Liver (tissue), 9 donors: ENCODE measurements around the gene PRRT2. TPM values are rescaled to one million over a fixed set of nuclear protein-coding genes. Genes with fewer than 3 reads are reported as not detected.

Source experiments
- DNase-seq: peaks from one replicate; pipeline ENCODE4 v3.0.0-alpha.2; 2017; ENCODE audit warnings: low spot score
- H3K27ac ChIP-seq, 2 donors: one replicate each; pipeline ENCODE4 v1.7.0; 2013; ENCODE audit warnings: inconsistent platforms in 2 of 2, low read length in 2 of 2, control low read depth in 1 of 2, low read depth in 1 of 2, mild to moderate bottlenecking in 1 of 2
- H3K27me3 ChIP-seq, 4 donors: one replicate each; pipeline versions ENCODE4 v1.6.1 to v1.7.0; 2013; ENCODE audit warnings: low read length in 3 of 4, inconsistent platforms in 1 of 4, mild to moderate bottlenecking in 1 of 4, moderate library complexity in 1 of 4; ENCODE audit not compliant: control insufficient read depth in 4 of 4, insufficient read depth in 4 of 4
- H3K36me3 ChIP-seq, 4 donors: one replicate each; pipeline versions ENCODE4 v1.6.1 to v1.7.0; 2013; ENCODE audit warnings: low read length in 3 of 4, mild to moderate bottlenecking in 3 of 4, low read depth in 1 of 4, moderate library complexity in 1 of 4; ENCODE audit not compliant: control insufficient read depth in 4 of 4, insufficient read depth in 3 of 4
- H3K4me1 ChIP-seq, 4 donors: one replicate each; pipeline versions ENCODE4 v1.6.1 to v1.7.0; 2013; ENCODE audit warnings: low read length in 3 of 4, mild to moderate bottlenecking in 3 of 4, moderate library complexity in 1 of 4; ENCODE audit not compliant: control insufficient read depth in 4 of 4, insufficient read depth in 4 of 4
- H3K4me3 ChIP-seq, 3 donors: one replicate each; pipeline versions ENCODE4 v1.6.1 to v1.7.0; 2013; ENCODE audit warnings: low read length in 3 of 3, control low read depth in 1 of 3, low read depth in 1 of 3, mild to moderate bottlenecking in 1 of 3
- H3K9ac ChIP-seq, 2 donors: one replicate each; pipeline ENCODE4 v1.7.0; 2013; ENCODE audit warnings: low read length in 2 of 2, mild to moderate bottlenecking in 2 of 2, moderate library complexity in 2 of 2, control low read depth in 1 of 2, low read depth in 1 of 2
- H3K9me3 ChIP-seq, 4 donors: one replicate each; pipeline versions ENCODE4 v1.6.1 to v1.7.0; 2013; ENCODE audit warnings: low read length in 3 of 4; ENCODE audit not compliant: control insufficient read depth in 4 of 4
- EGR1 ChIP-seq, 2 donors: IDR thresholded peaks; 2 replicates each; pipeline ENCODE4 v1.6.1; 2016 to 2018; ENCODE audit warnings: antibody characterized with exemption in 2 of 2, low read depth in 2 of 2
- FOXA1 ChIP-seq: IDR thresholded peaks from 2 replicates; pipeline ENCODE4 v1.6.1; 2016; ENCODE audit warnings: antibody characterized with exemption
- FOXA2 ChIP-seq: IDR thresholded peaks from 2 replicates; pipeline ENCODE4 v1.6.1; 2016; ENCODE audit warnings: antibody characterized with exemption
- GABPA ChIP-seq, 2 donors: IDR thresholded peaks in 1 of 2; conservative IDR thresholded peaks in 1 of 2; 2 replicates each; pipeline ENCODE4 v1.6.1; 2016; ENCODE audit warnings: antibody characterized with exemption in 2 of 2, mild to moderate bottlenecking in 1 of 2, moderate library complexity in 1 of 2
- HNF4A ChIP-seq, 2 donors: conservative IDR thresholded peaks; 2 replicates each; pipeline ENCODE4 v1.6.1; 2016; ENCODE audit warnings: antibody characterized with exemption in 2 of 2, mild to moderate bottlenecking in 2 of 2
- HNF4G ChIP-seq: IDR thresholded peaks from 2 replicates; pipeline ENCODE4 v1.6.1; 2016; ENCODE audit warnings: antibody characterized with exemption
- NR2F2 ChIP-seq: IDR thresholded peaks from 2 replicates; pipeline ENCODE4 v1.6.1; 2016; ENCODE audit warnings: antibody characterized with exemption
- RAD21 ChIP-seq, 2 donors: IDR thresholded peaks; 2 replicates each; pipeline ENCODE4 v1.6.1; 2016; ENCODE audit warnings: antibody characterized with exemption in 2 of 2, mild to moderate bottlenecking in 2 of 2
- RXRA ChIP-seq, 2 donors: IDR thresholded peaks; 2 replicates each; pipeline ENCODE4 v1.6.1; 2017 to 2018; ENCODE audit warnings: antibody characterized with exemption in 2 of 2, mild to moderate bottlenecking in 1 of 2
- SP1 ChIP-seq: IDR thresholded peaks from 2 replicates; pipeline ENCODE4 v1.6.1; 2018; ENCODE audit warnings: antibody characterized with exemption, mild to moderate bottlenecking
- TAF1 ChIP-seq: conservative IDR thresholded peaks from 2 replicates; pipeline ENCODE4 v1.6.1; 2016; ENCODE audit warnings: antibody characterized with exemption, mild to moderate bottlenecking
- YY1 ChIP-seq: IDR thresholded peaks from 2 replicates; pipeline ENCODE4 v1.6.1; 2016; ENCODE audit warnings: antibody characterized with exemption, mild to moderate bottlenecking
- WGBS: extraction: QIAGEN DNeasy Blood & Tissue Kit; methylation state at CpG from one replicate; pipeline ENCODE4 v1.1.7; 2013; 5-methylcytosine and 5-hydroxymethylcytosine counted together
- polyA plus RNA-seq, 2 donors: library from polyadenylated mRNA; stranded (reverse) in 1 of 2; unstranded in 1 of 2; fragments of 200-250 nt in 1 of 2; fragments of >200 nt in 1 of 2; fragmentation: Nextera tagmentation in 1 of 2; extraction: Ambion mirVana in 1 of 2; gene quantifications; one replicate each; pipeline versions ENCODE4 v1.2.1 to v1.2.3, GENCODE V29; 2013 to 2015
- total RNA-seq, 2 donors: library from RNA; depleted of rRNA; stranded (reverse); fragments of >200 nt; gene quantifications; one replicate each; pipeline ENCODE4 v1.2.3, GENCODE V29; 2014
- TF ChIP-seq, protein P1 (sequence below): IDR thresholded peaks from 2 replicates; pipeline ENCODE4 v1.6.1; 2016; ENCODE audit warnings: antibody characterized with exemption, mild to moderate bottlenecking
- TF ChIP-seq, protein P2 (sequence below): IDR thresholded peaks from 2 replicates; pipeline ENCODE4 v1.6.1; 2016; ENCODE audit warnings: antibody characterized with exemption
- TF ChIP-seq, protein P3 (sequence below): IDR thresholded peaks from 2 replicates; pipeline ENCODE4 v1.6.1; 2016; ENCODE audit warnings: antibody characterized with exemption
- TF ChIP-seq, protein P4 (sequence below): IDR thresholded peaks from 2 replicates; pipeline ENCODE4 v1.6.1; 2016; ENCODE audit warnings: antibody characterized with exemption
- TF ChIP-seq, protein P5 (sequence below): fragments of 150-350 bp; IDR thresholded peaks from 2 replicates; pipeline ENCODE4 v1.5.1; 2017; ENCODE audit warnings: improper control_type of control experiment, low read depth, low read length; ENCODE audit not compliant: missing input control
- donor health status: healthy.
- donor health status: healthy.
- donor health status: healthy.
- donor health status: healthy.
- donor health status: healthy.

Gene PRRT2
- total and polyA plus RNA-seq, 4 donors, result 0.09 to 0.59 (median 0.22) TPM

DNA sequence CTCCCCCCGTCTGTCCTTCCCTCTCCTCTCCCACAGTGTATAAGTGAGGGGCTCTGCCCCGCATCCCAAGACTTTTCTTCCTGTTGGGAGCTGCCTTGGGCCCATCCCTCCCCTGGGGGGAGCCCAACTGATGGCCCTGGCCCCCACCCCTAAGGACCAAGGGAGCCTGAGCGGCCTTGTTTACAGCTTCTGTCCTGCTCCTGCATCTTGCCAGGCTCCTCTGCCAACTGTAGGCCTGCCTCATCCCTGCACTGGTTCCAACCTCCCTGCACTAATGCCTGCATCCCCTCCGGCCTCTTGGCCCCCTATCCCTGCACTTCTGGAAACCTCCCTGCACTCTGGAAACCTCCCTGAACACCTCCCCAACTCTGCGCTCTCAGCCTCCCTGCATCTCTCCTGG lies 2.6 kb downstream of the PRRT2 start:
- no peak overlapping the region for H3K9ac ChIP-seq
- no peak for DNase-seq
- WGBS, result 86% methylated on average over 5 of the region's 5 CpGs
- TF ChIP-seq RXRA (IDR thresholded peaks at IDR 0.05) (no peak), GABPA (IDR thresholded peaks at IDR 0.05 in 1 of 2, conservative IDR thresholded peaks at IDR 0.05 in 1 of 2) (no peak), FOXA2 (no peak), FOXA1 (no peak), EGR1 (IDR thresholded peaks at IDR 0.05; ENCODE audit: low read depth in 2 of 2) (no peak), SP1 (no peak), YY1 (no peak)
- TF ChIP-seq, protein P1, sequence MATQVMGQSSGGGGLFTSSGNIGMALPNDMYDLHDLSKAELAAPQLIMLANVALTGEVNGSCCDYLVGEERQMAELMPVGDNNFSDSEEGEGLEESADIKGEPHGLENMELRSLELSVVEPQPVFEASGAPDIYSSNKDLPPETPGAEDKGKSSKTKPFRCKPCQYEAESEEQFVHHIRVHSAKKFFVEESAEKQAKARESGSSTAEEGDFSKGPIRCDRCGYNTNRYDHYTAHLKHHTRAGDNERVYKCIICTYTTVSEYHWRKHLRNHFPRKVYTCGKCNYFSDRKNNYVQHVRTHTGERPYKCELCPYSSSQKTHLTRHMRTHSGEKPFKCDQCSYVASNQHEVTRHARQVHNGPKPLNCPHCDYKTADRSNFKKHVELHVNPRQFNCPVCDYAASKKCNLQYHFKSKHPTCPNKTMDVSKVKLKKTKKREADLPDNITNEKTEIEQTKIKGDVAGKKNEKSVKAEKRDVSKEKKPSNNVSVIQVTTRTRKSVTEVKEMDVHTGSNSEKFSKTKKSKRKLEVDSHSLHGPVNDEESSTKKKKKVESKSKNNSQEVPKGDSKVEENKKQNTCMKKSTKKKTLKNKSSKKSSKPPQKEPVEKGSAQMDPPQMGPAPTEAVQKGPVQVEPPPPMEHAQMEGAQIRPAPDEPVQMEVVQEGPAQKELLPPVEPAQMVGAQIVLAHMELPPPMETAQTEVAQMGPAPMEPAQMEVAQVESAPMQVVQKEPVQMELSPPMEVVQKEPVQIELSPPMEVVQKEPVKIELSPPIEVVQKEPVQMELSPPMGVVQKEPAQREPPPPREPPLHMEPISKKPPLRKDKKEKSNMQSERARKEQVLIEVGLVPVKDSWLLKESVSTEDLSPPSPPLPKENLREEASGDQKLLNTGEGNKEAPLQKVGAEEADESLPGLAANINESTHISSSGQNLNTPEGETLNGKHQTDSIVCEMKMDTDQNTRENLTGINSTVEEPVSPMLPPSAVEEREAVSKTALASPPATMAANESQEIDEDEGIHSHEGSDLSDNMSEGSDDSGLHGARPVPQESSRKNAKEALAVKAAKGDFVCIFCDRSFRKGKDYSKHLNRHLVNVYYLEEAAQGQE, result no peak
- TF ChIP-seq, protein P2, sequence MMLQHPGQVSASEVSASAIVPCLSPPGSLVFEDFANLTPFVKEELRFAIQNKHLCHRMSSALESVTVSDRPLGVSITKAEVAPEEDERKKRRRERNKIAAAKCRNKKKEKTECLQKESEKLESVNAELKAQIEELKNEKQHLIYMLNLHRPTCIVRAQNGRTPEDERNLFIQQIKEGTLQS, result no peak
- TF ChIP-seq, protein P3, sequence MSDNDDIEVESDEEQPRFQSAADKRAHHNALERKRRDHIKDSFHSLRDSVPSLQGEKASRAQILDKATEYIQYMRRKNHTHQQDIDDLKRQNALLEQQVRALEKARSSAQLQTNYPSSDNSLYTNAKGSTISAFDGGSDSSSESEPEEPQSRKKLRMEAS, result no peak
- H3K4me3 ChIP-seq, result no peak overlapping the region
- H3K27me3 ChIP-seq, result no peaks in the 10 kb centered on the region
- H3K27ac ChIP-seq, result no peak overlapping the region
- peaks cover 15 to 51% (median 34%) of the 10 kb centered on the region in 4 donors for H3K4me1 ChIP-seq
- H3K36me3 ChIP-seq, result peaks cover 0 to 9% (median under 1%) of the 10 kb centered on the region in 4 donors
- no peaks in the 10 kb centered on the region for H3K9me3 ChIP-seq

DNA sequence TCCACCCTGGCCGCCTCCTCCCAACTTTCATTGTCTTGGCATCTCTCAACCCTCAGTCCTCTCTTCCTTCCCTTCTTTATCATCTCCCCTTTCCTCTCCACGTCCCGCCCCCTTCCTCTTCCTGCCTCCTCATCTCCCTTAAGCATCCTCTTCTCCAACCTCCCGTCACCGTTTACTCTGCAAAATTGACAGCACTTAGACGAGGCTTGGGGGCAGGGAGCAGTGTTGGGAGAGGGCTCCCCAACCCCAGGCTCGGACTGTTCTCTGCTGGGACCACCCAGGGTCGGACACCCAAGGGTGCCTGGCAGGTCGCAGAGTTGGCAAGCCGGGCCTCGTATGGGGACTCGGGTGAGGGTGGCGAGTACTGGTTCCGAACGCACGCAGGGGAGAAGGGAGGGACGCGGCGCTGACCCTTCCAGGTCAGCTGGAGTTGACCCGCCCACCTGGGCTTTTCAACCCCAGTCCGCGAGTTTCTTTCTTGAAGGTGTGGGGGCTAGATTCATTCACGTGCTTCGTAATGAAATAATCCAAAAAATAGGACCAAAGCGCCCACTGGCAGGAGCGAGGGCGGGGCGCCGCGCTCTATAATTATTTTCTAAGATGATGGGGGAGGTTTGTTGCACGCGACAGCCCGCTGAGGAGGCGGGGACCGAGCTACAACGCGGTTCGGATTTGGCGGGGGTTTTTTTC lies 3.2 kb downstream of the PRRT2 start:
- H3K27ac ChIP-seq, result peak overlapping the region; percentile 6 to 84
- no peak for DNase-seq
- H3K9me3 ChIP-seq, result no peaks in the 10 kb centered on the region
- peaks cover 0 to 9% (median 0%) of the 10 kb centered on the region in 4 donors for H3K36me3 ChIP-seq
- H3K4me1 ChIP-seq, result peaks cover 17 to 54% (median 39%) of the 10 kb centered on the region in 4 donors
- 14% methylated on average over 39 of the region's 39 CpGs for WGBS
- H3K4me3 ChIP-seq, result peak overlapping the region in 2 of 3 donors; percentile 15 to 33
- H3K27me3 ChIP-seq, result no peaks in the 10 kb centered on the region
- H3K9ac ChIP-seq, result no peak overlapping the region
- TF ChIP-seq HNF4A (conservative IDR thresholded peaks at IDR 0.05) (no peak), HNF4G (no peak), NR2F2 (no peak), YY1 (no peak), RAD21 (IDR thresholded peaks at IDR 0.05) (no peak), SP1 (no peak), TAF1 (no peak), FOXA1 (no peak), GABPA (IDR thresholded peaks at IDR 0.05 in 1 of 2, conservative IDR thresholded peaks at IDR 0.05 in 1 of 2) (no peak), RXRA (IDR thresholded peaks at IDR 0.05) (no peak)
- TF ChIP-seq, protein P3, result no peak
- TF ChIP-seq, protein P4, sequence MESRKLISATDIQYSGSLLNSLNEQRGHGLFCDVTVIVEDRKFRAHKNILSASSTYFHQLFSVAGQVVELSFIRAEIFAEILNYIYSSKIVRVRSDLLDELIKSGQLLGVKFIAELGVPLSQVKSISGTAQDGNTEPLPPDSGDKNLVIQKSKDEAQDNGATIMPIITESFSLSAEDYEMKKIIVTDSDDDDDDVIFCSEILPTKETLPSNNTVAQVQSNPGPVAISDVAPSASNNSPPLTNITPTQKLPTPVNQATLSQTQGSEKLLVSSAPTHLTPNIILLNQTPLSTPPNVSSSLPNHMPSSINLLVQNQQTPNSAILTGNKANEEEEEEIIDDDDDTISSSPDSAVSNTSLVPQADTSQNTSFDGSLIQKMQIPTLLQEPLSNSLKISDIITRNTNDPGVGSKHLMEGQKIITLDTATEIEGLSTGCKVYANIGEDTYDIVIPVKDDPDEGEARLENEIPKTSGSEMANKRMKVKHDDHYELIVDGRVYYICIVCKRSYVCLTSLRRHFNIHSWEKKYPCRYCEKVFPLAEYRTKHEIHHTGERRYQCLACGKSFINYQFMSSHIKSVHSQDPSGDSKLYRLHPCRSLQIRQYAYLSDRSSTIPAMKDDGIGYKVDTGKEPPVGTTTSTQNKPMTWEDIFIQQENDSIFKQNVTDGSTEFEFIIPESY, result no peak
- TF ChIP-seq, protein P5, sequence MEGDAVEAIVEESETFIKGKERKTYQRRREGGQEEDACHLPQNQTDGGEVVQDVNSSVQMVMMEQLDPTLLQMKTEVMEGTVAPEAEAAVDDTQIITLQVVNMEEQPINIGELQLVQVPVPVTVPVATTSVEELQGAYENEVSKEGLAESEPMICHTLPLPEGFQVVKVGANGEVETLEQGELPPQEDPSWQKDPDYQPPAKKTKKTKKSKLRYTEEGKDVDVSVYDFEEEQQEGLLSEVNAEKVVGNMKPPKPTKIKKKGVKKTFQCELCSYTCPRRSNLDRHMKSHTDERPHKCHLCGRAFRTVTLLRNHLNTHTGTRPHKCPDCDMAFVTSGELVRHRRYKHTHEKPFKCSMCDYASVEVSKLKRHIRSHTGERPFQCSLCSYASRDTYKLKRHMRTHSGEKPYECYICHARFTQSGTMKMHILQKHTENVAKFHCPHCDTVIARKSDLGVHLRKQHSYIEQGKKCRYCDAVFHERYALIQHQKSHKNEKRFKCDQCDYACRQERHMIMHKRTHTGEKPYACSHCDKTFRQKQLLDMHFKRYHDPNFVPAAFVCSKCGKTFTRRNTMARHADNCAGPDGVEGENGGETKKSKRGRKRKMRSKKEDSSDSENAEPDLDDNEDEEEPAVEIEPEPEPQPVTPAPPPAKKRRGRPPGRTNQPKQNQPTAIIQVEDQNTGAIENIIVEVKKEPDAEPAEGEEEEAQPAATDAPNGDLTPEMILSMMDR, result no peak
- TF ChIP-seq, protein P2, result no peak
